ENCODE results near the gene HSP90AA1.

DNA sequence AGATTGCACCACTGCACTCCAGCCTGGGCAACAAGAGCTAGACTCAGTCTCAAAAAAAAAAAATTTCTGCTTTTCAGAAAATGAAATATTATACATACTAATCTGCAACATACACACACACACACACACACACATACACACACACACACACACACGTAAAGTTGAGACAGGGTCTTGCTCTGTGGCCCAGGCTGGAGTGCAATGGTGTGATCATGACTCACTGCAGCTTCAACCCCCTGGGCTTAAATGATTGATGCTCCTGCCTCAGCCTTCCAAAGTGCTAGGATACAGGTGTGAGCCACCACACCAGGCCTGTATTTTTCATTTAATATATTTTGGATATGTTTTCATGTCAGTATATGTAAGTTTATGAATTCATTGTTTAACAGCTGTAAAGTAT, 34.0 kb upstream of the HSP90AA1 start:
- TF ChIP-seq, protein P1, sequence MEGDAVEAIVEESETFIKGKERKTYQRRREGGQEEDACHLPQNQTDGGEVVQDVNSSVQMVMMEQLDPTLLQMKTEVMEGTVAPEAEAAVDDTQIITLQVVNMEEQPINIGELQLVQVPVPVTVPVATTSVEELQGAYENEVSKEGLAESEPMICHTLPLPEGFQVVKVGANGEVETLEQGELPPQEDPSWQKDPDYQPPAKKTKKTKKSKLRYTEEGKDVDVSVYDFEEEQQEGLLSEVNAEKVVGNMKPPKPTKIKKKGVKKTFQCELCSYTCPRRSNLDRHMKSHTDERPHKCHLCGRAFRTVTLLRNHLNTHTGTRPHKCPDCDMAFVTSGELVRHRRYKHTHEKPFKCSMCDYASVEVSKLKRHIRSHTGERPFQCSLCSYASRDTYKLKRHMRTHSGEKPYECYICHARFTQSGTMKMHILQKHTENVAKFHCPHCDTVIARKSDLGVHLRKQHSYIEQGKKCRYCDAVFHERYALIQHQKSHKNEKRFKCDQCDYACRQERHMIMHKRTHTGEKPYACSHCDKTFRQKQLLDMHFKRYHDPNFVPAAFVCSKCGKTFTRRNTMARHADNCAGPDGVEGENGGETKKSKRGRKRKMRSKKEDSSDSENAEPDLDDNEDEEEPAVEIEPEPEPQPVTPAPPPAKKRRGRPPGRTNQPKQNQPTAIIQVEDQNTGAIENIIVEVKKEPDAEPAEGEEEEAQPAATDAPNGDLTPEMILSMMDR (IDR thresholded peaks at IDR 0.05) = no peak
- no peak for TF ChIP-seq POLR2A (IDR thresholded peaks at IDR 0.05)
